Keratinocyte (primary cell): ENCODE results near the gene KRT71. TPM values are rescaled to one million over a fixed set of nuclear protein-coding genes. Genes with fewer than 3 reads are reported as not detected.

Experiments
- DNase-seq: peaks from one replicate; pipeline ENCODE4 v3.0.0-alpha.2; 2011; ENCODE audit warnings: low read depth, missing footprints, low spot score
- FAIRE-seq: peaks from 2 replicates; lab custom pipeline; 2011; peaks lifted over from hg19 to GRCh38; lab: Jason Lieb, UNC
- H2AFZ ChIP-seq: 2 replicates; pipeline ENCODE4 v1.6.0; 2012; ENCODE audit warnings: low read length, control low read depth, inconsistent platforms; ENCODE audit not compliant: control insufficient read depth
- H3K27ac ChIP-seq: 2 replicates; pipeline ENCODE4 v1.5.1; 2011; ENCODE audit warnings: low read length; ENCODE audit not compliant: control insufficient read depth, insufficient read depth
- H3K27me3 ChIP-seq: 3 replicates; pipeline ENCODE4 v1.6.0; 2011; ENCODE audit warnings: low read length; ENCODE audit not compliant: control insufficient read depth, insufficient read depth; ENCODE audit errors: extremely low read depth
- H3K36me3 ChIP-seq, 2 experiments: 2 replicates in 1 of 2; 3 replicates in 1 of 2; pipeline ENCODE4 v1.5.1; 2011; ENCODE audit warnings: low read length in 2 of 2, mild to moderate bottlenecking in 1 of 2; ENCODE audit not compliant: control insufficient read depth in 2 of 2, insufficient read depth in 2 of 2; ENCODE audit errors: extremely low read depth in 1 of 2
- H3K4me1 ChIP-seq: 3 replicates; pipeline ENCODE4 v1.5.1; 2011; ENCODE audit warnings: low read length; ENCODE audit not compliant: control insufficient read depth, insufficient read depth; ENCODE audit errors: extremely low read depth
- H3K4me2 ChIP-seq: 3 replicates; pipeline ENCODE4 v1.6.0; 2011; ENCODE audit warnings: low read depth, low read length; ENCODE audit not compliant: control insufficient read depth, insufficient read depth; ENCODE audit errors: extremely low read depth
- H3K4me3 ChIP-seq, 3 experiments: fragments of 200-600 bp in 1 of 3; sonication (generic) in 1 of 3; 2 replicates in 2 of 3; 3 replicates in 1 of 3; pipeline ENCODE4 v1.5.1; 2011 to 2016; ENCODE audit warnings: low read length in 3 of 3, mild to moderate bottlenecking in 3 of 3, control low read depth in 2 of 3, inconsistent platforms in 1 of 3, low read depth in 1 of 3, mixed read lengths in 1 of 3, mixed run types in 1 of 3, moderate library complexity in 1 of 3; ENCODE audit not compliant: control insufficient read depth in 2 of 3, insufficient read depth in 2 of 3; ENCODE audit errors: extremely low read depth in 1 of 3
- H3K79me2 ChIP-seq: 2 replicates; pipeline ENCODE4 v1.6.0; 2012; ENCODE audit warnings: low read length; ENCODE audit not compliant: control insufficient read depth, insufficient read depth
- H3K9ac ChIP-seq: 3 replicates; pipeline ENCODE4 v1.6.0; 2011; ENCODE audit warnings: low read length; ENCODE audit not compliant: control insufficient read depth, insufficient read depth; ENCODE audit errors: extremely low read depth
- H3K9me1 ChIP-seq: 3 replicates; pipeline ENCODE4 v1.6.0; 2011; ENCODE audit warnings: low read length; ENCODE audit not compliant: control insufficient read depth, insufficient read depth; ENCODE audit errors: extremely low read depth
- H3K9me3 ChIP-seq: 2 replicates; pipeline ENCODE4 v1.5.1; 2012; ENCODE audit warnings: low read depth, low read length; ENCODE audit not compliant: control insufficient read depth
- H4K20me1 ChIP-seq: 3 replicates; pipeline ENCODE4 v1.6.0; 2011; ENCODE audit warnings: low read length; ENCODE audit not compliant: control insufficient read depth, insufficient read depth; ENCODE audit errors: extremely low read depth
- CTCF ChIP-seq, 3 experiments: IDR thresholded peaks in 1 of 3; conservative IDR thresholded peaks in 1 of 3; optimal IDR thresholded peaks in 1 of 3; 2 replicates in 2 of 3; 3 replicates in 1 of 3; pipeline versions ENCODE3 to v1.5.1; 2011; ENCODE audit warnings: low read length in 3 of 3, mild to moderate bottlenecking in 3 of 3, moderate library complexity in 2 of 3, control low read depth in 1 of 3, inconsistent platforms in 1 of 3; ENCODE audit not compliant: insufficient read depth in 2 of 3; ENCODE audit errors: extremely low read depth in 1 of 3
- EZH2 ChIP-seq: IDR thresholded peaks from one replicate; pipeline ENCODE4 v1.6.1; 2012; ENCODE audit warnings: inconsistent platforms, mild to moderate bottlenecking, low read length, moderate library complexity
- dilution Hi-C: fragments of 300-500 bp; cut with MboI; formaldehyde crosslinking; loops from one replicate; pipeline ENCODE4 v1.7.0; 2020; ENCODE audit warnings: low sequenced_read_pairs; ENCODE audit not compliant: extremely low pct_ligation_motif_present
- polyA plus RNA-seq, 5 experiments: library from polyadenylated mRNA; depleted of rRNA in 3 of 5; stranded (reverse) in 3 of 5; stranded (forward) in 1 of 5; unstranded in 1 of 5; fragments of >200 nt; gene quantifications; 1 replicate in 1 of 5; 2 replicates in 3 of 5; 3 replicates in 1 of 5; pipeline versions ENCODE4 v1.2.1 to v1.2.3, GENCODE V29; 2011 to 2012; ENCODE audit warnings: missing spikeins in 2 of 5, low read depth in 1 of 5, low replicate concordance in 1 of 5

The KRT71 gene
- polyA plus RNA-seq, 1 donor (not counting 4 experiments of a cell fraction or from before 2014, with no cell fraction given), result not detected

GRCh38 chr12:52546126-52546525 lies 6.8 kb downstream of the KRT71 start:
- no peak overlapping the region for H2AFZ ChIP-seq
- no peaks in the 10 kb centered on the region for H3K79me2 ChIP-seq
- H3K27ac ChIP-seq, result no peak overlapping the region
- no peaks in the 10 kb centered on the region for H3K36me3 ChIP-seq
- FAIRE-seq (no peak), DNase-seq (no peak)
- H3K4me3 ChIP-seq, result no peak overlapping the region
- H3K27me3 ChIP-seq, result peaks cover 12% of the 10 kb centered on the region
- H3K9me1 ChIP-seq, result no peaks in the 10 kb centered on the region
- peaks cover 9% of the 10 kb centered on the region for H3K4me1 ChIP-seq
- no peaks in the 10 kb centered on the region for H4K20me1 ChIP-seq
- no peak overlapping the region for H3K4me2 ChIP-seq
- no peak overlapping the region for H3K9ac ChIP-seq
- dilution Hi-C loops, result no loop called here
- H3K9me3 ChIP-seq, result no peaks in the 10 kb centered on the region
- TF ChIP-seq CTCF (optimal IDR thresholded peaks at IDR 0.05 in 1 of 3, IDR thresholded peaks at IDR 0.05 in 1 of 3, conservative IDR thresholded peaks at IDR 0.05 in 1 of 3; ENCODE audit: extremely low read depth in 1 of 3, insufficient read depth in 2 of 3, low read length in 3 of 3), result no peak
- no peak for TF ChIP-seq EZH2

GRCh38 chr12:52543985-52544883 lies 8.7 kb downstream of the KRT71 start:
- peak; percentile 16 to 26 (median 23) for TF ChIP-seq CTCF (optimal IDR thresholded peaks at IDR 0.05 in 1 of 3, IDR thresholded peaks at IDR 0.05 in 1 of 3, conservative IDR thresholded peaks at IDR 0.05 in 1 of 3; ENCODE audit: extremely low read depth in 1 of 3, insufficient read depth in 2 of 3, low read length in 3 of 3)
- no peak for TF ChIP-seq EZH2
- no peak overlapping the region for H3K27ac ChIP-seq
- peaks cover 13% of the 10 kb centered on the region for H3K4me1 ChIP-seq
- no peak overlapping the region for H3K4me3 ChIP-seq
- dilution Hi-C loops, result no loop called here
- no peaks in the 10 kb centered on the region for H3K79me2 ChIP-seq
- no peak for DNase-seq
- peak overlapping the region; percentile 11 for H2AFZ ChIP-seq
- no peak overlapping the region for H3K4me2 ChIP-seq
- H3K9me1 ChIP-seq, result no peaks in the 10 kb centered on the region
- H3K36me3 ChIP-seq, result no peaks in the 10 kb centered on the region
- peak; percentile 51 for FAIRE-seq
- no peaks in the 10 kb centered on the region for H4K20me1 ChIP-seq
- H3K9me3 ChIP-seq, result no peaks in the 10 kb centered on the region
- H3K9ac ChIP-seq, result no peak overlapping the region
- peaks cover 3% of the 10 kb centered on the region for H3K27me3 ChIP-seq
